Neural progenitor cell (in vitro differentiated cells): ENCODE data around the gene RELL2. TPM values are rescaled to one million over a fixed set of nuclear protein-coding genes. Genes with fewer than 3 reads are reported as not detected.

Experiments
- DNase-seq: peaks from one replicate; pipeline ENCODE4 v3.0.0-alpha.2; 2016; ENCODE audit warnings: low spot score
- H2AFZ ChIP-seq: fragments of 200-600 bp; sonication (generic); replicated peaks from 2 replicates; pipeline ENCODE4 v1.6.1; 2016; ENCODE audit warnings: antibody characterized with exemption
- H3F3A ChIP-seq: fragments of 200-600 bp; sonication (generic); 2 replicates; pipeline ENCODE4 v1.6.1; 2016; ENCODE audit warnings: antibody characterized with exemption, low read depth
- H3K27ac ChIP-seq: fragments of 200-600 bp; sonication (generic); 2 replicates; pipeline ENCODE4 v1.5.1; 2016; ENCODE audit warnings: mild to moderate bottlenecking
- H3K27me3 ChIP-seq: fragments of 200-600 bp; sonication (generic); 2 replicates; pipeline ENCODE4 v1.6.1; 2016; ENCODE audit warnings: mild to moderate bottlenecking, moderate library complexity
- H3K36me3 ChIP-seq: fragments of 200-600 bp; sonication (generic); 2 replicates; pipeline ENCODE4 v1.5.1; 2016
- H3K4me1 ChIP-seq: fragments of 200-600 bp; sonication (generic); 2 replicates; pipeline ENCODE4 v1.6.1; 2016; ENCODE audit warnings: mixed run types
- H3K4me2 ChIP-seq: fragments of 200-600 bp; sonication (generic); 2 replicates; pipeline ENCODE4 v1.6.1; 2016
- H3K4me3 ChIP-seq: fragments of 200-600 bp; sonication (generic); 2 replicates; pipeline ENCODE4 v1.5.1; 2016
- H3K79me2 ChIP-seq: fragments of 200-600 bp; sonication (generic); 2 replicates; pipeline ENCODE4 v1.6.1; 2016; ENCODE audit warnings: low read depth
- H3K9ac ChIP-seq: fragments of 200-600 bp; sonication (generic); 2 replicates; pipeline ENCODE4 v1.6.1; 2016
- H3K9me3 ChIP-seq: fragments of 200-600 bp; sonication (generic); 2 replicates; pipeline ENCODE4 v1.5.1; 2016; ENCODE audit warnings: low read depth
- H4K20me1 ChIP-seq: fragments of 200-600 bp; sonication (generic); 2 replicates; pipeline ENCODE4 v1.6.1; 2016; ENCODE audit warnings: low read depth
- H3K27ac Mint-ChIP-seq: 3 replicates; pipeline ENCODE4 v1.8.0; 2021; ENCODE audit warnings: mixed read lengths
- H3K27me3 Mint-ChIP-seq: 2 replicates; pipeline ENCODE4 v1.8.0; 2022; ENCODE audit warnings: low read depth, mild to moderate bottlenecking, inconsistent platforms, moderate library complexity, mixed read lengths; ENCODE audit not compliant: insufficient read depth
- H3K36me3 Mint-ChIP-seq: 3 replicates; pipeline ENCODE4 v1.8.0; 2021; ENCODE audit warnings: mixed read lengths
- H3K4me1 Mint-ChIP-seq: 3 replicates; pipeline ENCODE4 v1.8.0; 2021; ENCODE audit warnings: mixed read lengths
- H3K4me3 Mint-ChIP-seq: 3 replicates; pipeline ENCODE4 v1.8.0; 2021; ENCODE audit warnings: mild to moderate bottlenecking, moderate library complexity, mixed read lengths
- H3K9me3 Mint-ChIP-seq: 3 replicates; pipeline ENCODE4 v1.8.0; 2020; ENCODE audit warnings: mixed read lengths
- EZH2 ChIP-seq: fragments of 200-600 bp; sonication (generic); IDR thresholded peaks from 2 replicates; pipeline ENCODE4 v1.6.1; 2017; ENCODE audit warnings: antibody characterized with exemption, mild to moderate bottlenecking, moderate library complexity
- EZH2phosphoT487 ChIP-seq: fragments of 200-600 bp; sonication (generic); IDR thresholded peaks from 2 replicates; pipeline ENCODE4 v1.6.1; 2017; ENCODE audit warnings: antibody characterized with exemption
- total RNA-seq: library from RNA; depleted of rRNA; stranded (reverse); fragments of >200 nt; gene quantifications from 2 replicates; pipeline ENCODE4 v1.2.3, GENCODE V29; 2015; ENCODE audit warnings: low replicate concordance
- TF ChIP-seq, protein P1 (sequence below): fragments of 200-600 bp; sonication (generic); IDR thresholded peaks from 2 replicates; pipeline ENCODE4 v1.5.1; 2017; ENCODE audit warnings: antibody characterized with exemption, mild to moderate bottlenecking

The RELL2 gene
- total RNA-seq = 0.30 and 3.9 TPM in 2 replicates

DNA sequence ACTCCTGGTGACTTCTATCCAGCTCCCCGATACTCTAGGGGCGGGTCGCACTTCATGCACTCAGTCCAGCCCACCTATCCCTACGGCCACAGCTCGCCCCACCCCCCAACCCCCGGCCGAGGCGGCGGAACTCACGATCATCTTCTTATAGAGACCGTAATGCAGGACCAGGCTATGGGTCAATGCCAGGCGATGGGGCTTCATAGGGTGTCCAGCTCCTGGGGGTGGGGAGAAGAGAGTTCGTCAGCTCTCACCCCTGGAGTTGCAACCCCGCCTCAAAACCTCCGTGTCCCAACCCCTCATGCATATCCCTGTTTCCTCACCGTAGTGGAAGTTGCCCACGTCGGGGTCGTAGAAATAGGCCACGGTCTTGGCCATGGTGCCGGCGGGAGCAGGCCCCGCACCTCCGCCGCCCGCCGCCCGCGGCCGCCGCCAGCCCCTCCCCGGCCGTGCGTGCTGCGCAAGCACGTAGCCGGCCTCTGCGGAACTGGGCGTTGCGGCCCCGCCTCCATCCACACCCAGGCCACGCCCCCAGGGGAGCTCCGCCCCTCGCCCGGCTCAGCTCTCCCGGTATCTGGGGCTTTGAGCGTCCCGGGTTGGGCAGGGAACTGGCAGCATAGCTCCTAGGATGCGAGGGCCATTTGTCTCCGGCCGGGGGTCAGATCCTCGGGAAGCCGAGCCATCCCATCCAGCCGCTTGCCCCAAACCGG lies at the start of gene RELL2, which contains the start of gene HDAC3:
Gene RELL2 (plus strand): TSS at position 585 of the 710 bp plus-strand sequence. CDS start 1,229 bp downstream, outside the sequence.
Gene HDAC3 (minus strand): TSS at position 437 of the 710 bp plus-strand sequence. CDS start 59 bp downstream, at position 378.
- H3K9me3 ChIP-seq = no peaks in the 10 kb centered on the region
- H2AFZ ChIP-seq = peak within 1 kb of the TSS; percentile 91
- no peak for TF ChIP-seq EZH2
- TF ChIP-seq, protein P1, sequence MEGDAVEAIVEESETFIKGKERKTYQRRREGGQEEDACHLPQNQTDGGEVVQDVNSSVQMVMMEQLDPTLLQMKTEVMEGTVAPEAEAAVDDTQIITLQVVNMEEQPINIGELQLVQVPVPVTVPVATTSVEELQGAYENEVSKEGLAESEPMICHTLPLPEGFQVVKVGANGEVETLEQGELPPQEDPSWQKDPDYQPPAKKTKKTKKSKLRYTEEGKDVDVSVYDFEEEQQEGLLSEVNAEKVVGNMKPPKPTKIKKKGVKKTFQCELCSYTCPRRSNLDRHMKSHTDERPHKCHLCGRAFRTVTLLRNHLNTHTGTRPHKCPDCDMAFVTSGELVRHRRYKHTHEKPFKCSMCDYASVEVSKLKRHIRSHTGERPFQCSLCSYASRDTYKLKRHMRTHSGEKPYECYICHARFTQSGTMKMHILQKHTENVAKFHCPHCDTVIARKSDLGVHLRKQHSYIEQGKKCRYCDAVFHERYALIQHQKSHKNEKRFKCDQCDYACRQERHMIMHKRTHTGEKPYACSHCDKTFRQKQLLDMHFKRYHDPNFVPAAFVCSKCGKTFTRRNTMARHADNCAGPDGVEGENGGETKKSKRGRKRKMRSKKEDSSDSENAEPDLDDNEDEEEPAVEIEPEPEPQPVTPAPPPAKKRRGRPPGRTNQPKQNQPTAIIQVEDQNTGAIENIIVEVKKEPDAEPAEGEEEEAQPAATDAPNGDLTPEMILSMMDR = no peak
- no peak for TF ChIP-seq EZH2phosphoT487
- peaks cover 25% of the 10 kb centered on the region for H3K4me1 Mint-ChIP-seq
- H3K4me1 ChIP-seq = peaks cover 5% of the 10 kb centered on the region
- peaks cover 16% of the 10 kb centered on the region for H3K27me3 ChIP-seq
- no peaks in the 10 kb centered on the region for H3K9me3 Mint-ChIP-seq
- H3K27me3 Mint-ChIP-seq = no peaks in the 10 kb centered on the region
- peaks cover 9% of the 10 kb centered on the region for H3F3A ChIP-seq
- H3K4me3 Mint-ChIP-seq = peak within 1 kb of the TSS; percentile 97
- H3K9ac ChIP-seq = peak within 1 kb of the TSS; percentile 38
- H3K4me3 ChIP-seq = peak within 1 kb of the TSS; percentile 80
- peaks cover 43% of the 10 kb centered on the region for H3K79me2 ChIP-seq
- H3K27ac Mint-ChIP-seq = peak within 1 kb of the TSS; percentile 90
- no peaks in the 10 kb centered on the region for H3K36me3 ChIP-seq
- DNase-seq = peak; percentile 95
- no peak within 1 kb of the TSS for H3K27ac ChIP-seq
- peaks cover 7% of the 10 kb centered on the region for H3K36me3 Mint-ChIP-seq
- H4K20me1 ChIP-seq = peaks cover 49% of the 10 kb centered on the region
- H3K4me2 ChIP-seq = peak within 1 kb of the TSS; percentile 96

GRCh38 chr5:141590127-141590526 lies 46.7 kb upstream of the RELL2 start:
- H3K79me2 ChIP-seq = peaks cover 35% of the 10 kb centered on the region

DNA sequence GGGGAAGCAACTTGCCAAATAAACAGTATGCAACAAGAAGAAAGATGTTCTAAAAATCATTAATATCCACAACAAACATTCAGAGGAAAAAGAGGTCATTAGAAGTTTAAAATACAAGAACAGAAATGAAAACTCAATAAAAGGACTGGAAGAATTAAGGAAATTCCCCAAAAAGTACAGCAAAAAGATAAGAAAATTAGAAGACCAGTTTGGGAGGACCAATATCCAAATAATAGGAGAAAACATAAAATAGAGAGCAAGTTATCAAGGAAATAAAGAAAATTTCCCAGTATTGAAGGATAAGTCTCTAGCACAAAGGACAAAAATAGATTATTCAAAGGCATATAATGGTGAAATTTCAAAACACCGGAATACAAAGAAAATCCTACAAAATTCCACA lies 39.9 kb upstream of the RELL2 start:
- Histone ChIP-seq H3K9me3 (no peaks in the 10 kb centered on the region), H3K4me1 (peaks cover 7% of the 10 kb centered on the region), H4K20me1 (peaks cover 31% of the 10 kb centered on the region), H3K79me2 (peaks cover 66% of the 10 kb centered on the region), H3K36me3 (no peaks in the 10 kb centered on the region), H3K27ac (no peak overlapping the region), H3K9ac (no peak overlapping the region), H3K4me3 (no peak overlapping the region), H2AFZ (no peak overlapping the region), H3K27me3 (no peaks in the 10 kb centered on the region), H3F3A (peaks cover 6% of the 10 kb centered on the region), H3K4me2 (no peak overlapping the region)
- DNase-seq = no peak
- TF ChIP-seq EZH2phosphoT487 = no peak
- TF ChIP-seq, protein P1 = no peak
- TF ChIP-seq EZH2 = no peak
- no peak overlapping the region for H3K27ac Mint-ChIP-seq
- H3K4me1 Mint-ChIP-seq = no peaks in the 10 kb centered on the region
- no peaks in the 10 kb centered on the region for H3K27me3 Mint-ChIP-seq
- H3K36me3 Mint-ChIP-seq = no peaks in the 10 kb centered on the region
- H3K4me3 Mint-ChIP-seq = no peak overlapping the region
- no peaks in the 10 kb centered on the region for H3K9me3 Mint-ChIP-seq

More at GRCh38 chr5:141590127-141590526, 46.7 kb upstream of the RELL2 start:
- H3K9me3 ChIP-seq = no peaks in the 10 kb centered on the region
- peaks cover 11% of the 10 kb centered on the region for H3K36me3 ChIP-seq
- DNase-seq = no peak
- Mint-ChIP-seq H3K36me3 (peaks cover 6% of the 10 kb centered on the region), H3K27ac (no peak overlapping the region), H3K4me3 (no peak overlapping the region), H3K9me3 (no peaks in the 10 kb centered on the region), H3K4me1 (no peaks in the 10 kb centered on the region), H3K27me3 (no peaks in the 10 kb centered on the region)
- H3K27ac ChIP-seq = no peak overlapping the region
- H3F3A ChIP-seq = peaks cover 6% of the 10 kb centered on the region
- no peak overlapping the region for H3K4me3 ChIP-seq
- peaks cover 4% of the 10 kb centered on the region for H4K20me1 ChIP-seq
- no peaks in the 10 kb centered on the region for H3K4me1 ChIP-seq
- H2AFZ ChIP-seq = no peak overlapping the region
- no peak overlapping the region for H3K4me2 ChIP-seq
- no peaks in the 10 kb centered on the region for H3K27me3 ChIP-seq
- TF ChIP-seq, protein P1 = no peak
- no peak for TF ChIP-seq EZH2phosphoT487
- TF ChIP-seq EZH2 = no peak
- H3K9ac ChIP-seq = no peak overlapping the region
